Right atrium auricular region (tissue), 2 donors: ENCODE data around the gene DDX51. TPM values are rescaled to one million over a fixed set of nuclear protein-coding genes. Genes with fewer than 3 reads are reported as not detected.

Experiments
- DNase-seq: peaks from one replicate; pipeline ENCODE4 v3.0.0-alpha.2; 2019; ENCODE audit warnings: low spot score
- H3K27ac ChIP-seq, 2 donors: fragments of 200-600 bp; sonication (generic); 1 replicate in 1 of 2; 2 replicates in 1 of 2; pipeline ENCODE4 v1.5.1; 2016 to 2019
- H3K27me3 ChIP-seq, 2 donors: fragments of 200-600 bp; sonication (generic); one replicate each; pipeline versions ENCODE4 v1.5.1 to v1.6.0; 2017 to 2019
- H3K36me3 ChIP-seq: fragments of 200-600 bp; sonication (generic); one replicate; pipeline ENCODE4 v1.5.1; 2016
- H3K4me1 ChIP-seq, 2 donors: fragments of 200-600 bp; sonication (generic); one replicate each; pipeline versions ENCODE4 v1.5.1 to v1.6.0; 2017 to 2019
- H3K4me3 ChIP-seq, 2 donors: fragments of 200-600 bp; sonication (generic); 1 replicate in 1 of 2; 2 replicates in 1 of 2; pipeline ENCODE4 v1.5.1; 2017 to 2019; ENCODE audit warnings: mild to moderate bottlenecking in 1 of 2, moderate library complexity in 1 of 2
- H3K9me3 ChIP-seq, 2 donors: fragments of 200-600 bp; sonication (generic); one replicate each; pipeline ENCODE4 v1.5.1; 2019
- total RNA-seq, 2 donors: library from RNA; depleted of rRNA; stranded (reverse); fragments of >200 nt; gene quantifications; one replicate each; pipeline ENCODE4 v1.1.0, GENCODE V29; 2016
- TF ChIP-seq, protein P1 (sequence below), 2 donors: fragments of 200-600 bp; sonication (generic); IDR thresholded peaks; one replicate each; pipeline ENCODE4 v1.5.1; 2019; ENCODE audit warnings: antibody characterized with exemption in 2 of 2

DDX51 gene
- total RNA-seq, 2 donors from 2014 or later: 6.6 to 8.0 TPM

- DNase-seq: no peak
- peaks cover 8% of the 10 kb centered on the region for H3K36me3 ChIP-seq
- TF ChIP-seq, protein P1, sequence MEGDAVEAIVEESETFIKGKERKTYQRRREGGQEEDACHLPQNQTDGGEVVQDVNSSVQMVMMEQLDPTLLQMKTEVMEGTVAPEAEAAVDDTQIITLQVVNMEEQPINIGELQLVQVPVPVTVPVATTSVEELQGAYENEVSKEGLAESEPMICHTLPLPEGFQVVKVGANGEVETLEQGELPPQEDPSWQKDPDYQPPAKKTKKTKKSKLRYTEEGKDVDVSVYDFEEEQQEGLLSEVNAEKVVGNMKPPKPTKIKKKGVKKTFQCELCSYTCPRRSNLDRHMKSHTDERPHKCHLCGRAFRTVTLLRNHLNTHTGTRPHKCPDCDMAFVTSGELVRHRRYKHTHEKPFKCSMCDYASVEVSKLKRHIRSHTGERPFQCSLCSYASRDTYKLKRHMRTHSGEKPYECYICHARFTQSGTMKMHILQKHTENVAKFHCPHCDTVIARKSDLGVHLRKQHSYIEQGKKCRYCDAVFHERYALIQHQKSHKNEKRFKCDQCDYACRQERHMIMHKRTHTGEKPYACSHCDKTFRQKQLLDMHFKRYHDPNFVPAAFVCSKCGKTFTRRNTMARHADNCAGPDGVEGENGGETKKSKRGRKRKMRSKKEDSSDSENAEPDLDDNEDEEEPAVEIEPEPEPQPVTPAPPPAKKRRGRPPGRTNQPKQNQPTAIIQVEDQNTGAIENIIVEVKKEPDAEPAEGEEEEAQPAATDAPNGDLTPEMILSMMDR (IDR thresholded peaks at IDR 0.05): no peak
These were observed 11.0 kb upstream of the DDX51 start for GRCh38 chr12:132154941-132155770.

GRCh38 chr12:132154341-132154761 is 10.2 kb upstream of the DDX51 start:
- Histone ChIP-seq H3K4me1 (peaks cover 0 to 9% of the 10 kb centered on the region in 2 donors), H3K36me3 (peaks cover 8% of the 10 kb centered on the region), H3K27me3 (no peaks in the 10 kb centered on the region), H3K27ac (no peak overlapping the region), H3K9me3 (no peaks in the 10 kb centered on the region), H3K4me3 (peak overlapping the region in 1 of 2 donors; percentile 17)
- DNase-seq: no peak
- TF ChIP-seq, protein P1 (IDR thresholded peaks at IDR 0.05): no peak

More at GRCh38 chr12:132154941-132155770, 11.0 kb upstream of the DDX51 start:
- Histone ChIP-seq H3K9me3 (no peaks in the 10 kb centered on the region), H3K27ac (no peak overlapping the region), H3K4me1 (peaks cover 0 to 9% of the 10 kb centered on the region in 2 donors), H3K4me3 (no peak overlapping the region), H3K27me3 (no peaks in the 10 kb centered on the region)

DNA sequence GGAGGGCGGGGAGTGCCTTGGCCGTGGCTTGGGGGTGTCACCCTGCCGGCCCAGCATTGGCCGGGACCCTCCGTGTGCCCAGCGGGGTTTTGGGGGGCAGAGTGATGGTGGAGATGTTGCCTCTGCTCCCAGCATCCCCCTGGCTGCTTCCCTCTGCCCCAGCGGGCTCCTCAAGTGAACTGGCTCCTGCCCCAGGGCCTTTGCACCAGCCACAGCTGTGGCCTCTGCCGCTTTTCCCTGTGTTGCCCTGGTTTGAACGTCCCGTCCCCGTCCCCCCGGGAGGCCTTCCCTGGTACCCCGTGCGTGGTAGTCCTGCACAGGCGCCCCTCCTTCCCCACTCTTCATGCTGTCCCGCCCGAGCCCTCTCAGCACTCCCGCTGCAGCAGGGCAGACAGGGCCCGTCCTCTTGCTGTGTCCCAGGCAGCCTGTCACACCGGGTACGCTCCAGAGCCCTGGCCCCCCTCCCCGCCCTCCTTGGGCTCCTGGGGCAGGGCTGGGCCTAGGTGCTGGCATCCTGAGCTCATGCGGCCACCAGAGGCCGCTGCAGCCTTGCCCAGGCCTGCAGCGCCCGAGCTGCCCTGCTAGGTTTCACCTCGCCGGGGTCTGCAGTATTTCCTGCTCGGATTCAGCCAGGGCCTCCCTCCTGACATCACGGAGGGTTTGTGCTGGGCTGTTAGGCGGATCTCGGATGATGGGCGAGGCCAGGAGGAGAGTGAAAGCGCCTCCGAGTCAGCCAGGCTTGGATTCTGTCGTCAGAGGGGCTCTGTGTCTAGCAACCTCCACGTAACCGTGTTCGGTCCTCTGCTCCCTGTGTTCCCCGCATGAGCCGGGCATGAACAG is 9.6 kb upstream of the DDX51 start:
- H3K36me3 ChIP-seq: peaks cover 8% of the 10 kb centered on the region
- peaks cover 0 to 9% of the 10 kb centered on the region in 2 donors for H3K4me1 ChIP-seq
- H3K27me3 ChIP-seq: no peaks in the 10 kb centered on the region
- DNase-seq: no peak
- no peak overlapping the region for H3K27ac ChIP-seq
- peak overlapping the region in 1 of 2 donors; percentile 17 for H3K4me3 ChIP-seq
- H3K9me3 ChIP-seq: no peaks in the 10 kb centered on the region
- TF ChIP-seq, protein P1 (IDR thresholded peaks at IDR 0.05): peak; percentile 93 to 94

- Histone ChIP-seq H3K36me3 (peaks cover 4% of the 10 kb centered on the region), H3K27ac (no peak overlapping the region), H3K4me3 (no peak overlapping the region), H3K9me3 (no peaks in the 10 kb centered on the region), H3K4me1 (peaks cover 0 to 9% of the 10 kb centered on the region in 2 donors), H3K27me3 (no peaks in the 10 kb centered on the region)
- no peak for DNase-seq
- TF ChIP-seq, protein P1 (IDR thresholded peaks at IDR 0.05): no peak
These were observed 8.8 kb upstream of the DDX51 start for GRCh38 chr12:132152953-132153352.

GRCh38 chr12:132152411-132152821 is 8.3 kb upstream of the DDX51 start:
- no peaks in the 10 kb centered on the region for H3K36me3 ChIP-seq
- DNase-seq: no peak
- no peaks in the 10 kb centered on the region for H3K27me3 ChIP-seq
- no peak overlapping the region for H3K4me3 ChIP-seq
- H3K9me3 ChIP-seq: no peaks in the 10 kb centered on the region
- H3K4me1 ChIP-seq: peaks cover 0 to 9% of the 10 kb centered on the region in 2 donors
- TF ChIP-seq, protein P1 (IDR thresholded peaks at IDR 0.05): no peak
- H3K27ac ChIP-seq: no peak overlapping the region
